Fibroblast of skin of right quadriceps (primary cell): ENCODE measurements around the gene SLC25A33.
"Not testable (repeated sequence)": the region's sequence is repeated elsewhere in the genome, so short reads cannot be mapped to it uniquely, and the experiment has no call there.

Experiments used
- DNase-seq: peaks from one replicate; pipeline ENCODE4 v3.0.0-alpha.2; 2013

Gene SLC25A33

GRCh38 chr1:9602794-9603167 lies 63.5 kb downstream of the SLC25A33 start:
- DNase-seq, result no peak

GRCh38 chr1:9603307-9603706 lies 64.0 kb downstream of the SLC25A33 start:
- no peak for DNase-seq

DNA sequence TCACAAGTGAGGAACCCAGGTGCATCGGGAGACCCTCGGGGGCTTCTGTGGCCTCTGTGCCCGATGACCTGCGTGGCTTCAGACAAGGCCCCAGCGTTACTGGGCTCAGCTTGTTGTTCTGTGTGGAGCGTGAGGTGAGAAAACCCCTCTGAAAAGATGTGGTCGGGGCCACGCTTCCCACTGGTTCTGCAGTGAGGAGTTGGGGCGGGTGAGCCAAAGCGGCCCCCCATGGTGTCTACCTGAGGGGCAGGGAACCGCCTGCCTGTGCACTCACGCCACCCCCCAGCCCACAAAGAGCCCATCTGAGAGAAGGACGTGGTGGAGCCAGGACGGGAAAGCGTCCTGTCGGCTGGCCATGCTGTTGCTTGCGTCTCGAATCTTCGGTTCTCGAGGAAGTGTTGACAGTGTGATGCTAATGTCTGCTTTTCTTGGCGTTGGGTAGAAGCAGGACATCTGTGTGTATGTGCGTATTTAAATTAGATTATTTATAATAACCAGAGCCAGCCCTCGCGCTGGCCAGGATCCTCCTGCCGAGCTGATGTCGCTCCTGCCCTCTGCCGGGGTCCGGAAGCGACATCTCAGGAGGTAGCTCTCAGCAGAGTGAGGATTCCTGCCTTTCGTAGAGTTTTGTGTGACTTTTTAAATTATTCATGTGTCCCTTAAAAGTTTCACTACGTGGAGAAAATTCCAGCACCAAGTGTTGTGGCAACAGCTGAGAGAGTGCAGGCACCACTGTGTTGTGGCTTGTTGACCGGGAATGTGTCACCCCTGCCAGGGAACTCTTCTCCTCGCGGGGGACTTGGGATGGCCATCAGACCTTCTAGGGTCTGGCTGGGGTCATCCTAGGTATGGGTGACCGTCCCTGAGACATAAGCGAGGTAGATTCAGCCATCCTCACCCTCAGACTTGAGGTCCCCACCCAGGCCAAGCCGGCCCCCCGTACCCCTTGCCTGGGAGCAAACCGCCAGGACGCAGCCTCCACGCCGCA lies 64.8 kb downstream of the SLC25A33 start:
- DNase-seq, result no peak

- no peak for DNase-seq
These were observed 65.6 kb downstream of the SLC25A33 start for GRCh38 chr1:9604836-9605235.

DNA sequence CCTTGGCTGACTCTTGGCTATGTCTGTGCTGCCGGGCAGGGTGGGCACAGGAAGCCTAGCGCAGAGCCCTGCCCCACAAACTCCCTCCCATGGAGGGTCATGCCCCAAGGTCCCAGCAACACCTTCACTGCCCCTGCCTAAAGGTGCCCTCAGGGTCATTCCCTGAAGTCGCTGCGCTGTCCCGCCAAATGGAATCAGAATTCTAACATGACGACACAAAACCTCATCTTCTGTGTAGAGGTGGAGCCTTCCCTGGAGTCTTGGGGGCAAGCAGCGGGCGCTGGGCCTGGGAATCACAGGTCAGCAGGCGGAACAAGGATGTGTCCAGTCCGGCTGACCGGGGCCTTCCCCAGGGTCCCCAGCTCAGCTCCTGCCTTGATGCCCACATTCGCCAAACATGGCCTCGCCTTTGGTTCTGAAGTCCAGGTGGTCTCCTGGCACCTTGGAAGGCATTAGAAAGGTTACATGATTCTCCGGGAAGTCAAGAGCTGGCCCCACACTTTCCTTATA lies 66.7 kb downstream of the SLC25A33 start:
- no peak for DNase-seq

GRCh38 chr1:9606458-9606857 lies 67.2 kb downstream of the SLC25A33 start:
- no peak for DNase-seq

GRCh38 chr1:9606948-9607347 lies 67.7 kb downstream of the SLC25A33 start:
- no peak for DNase-seq

GRCh38 chr1:9607352-9607751 lies 68.1 kb downstream of the SLC25A33 start:
- no peak for DNase-seq

GRCh38 chr1:9609998-9610397 lies 70.7 kb downstream of the SLC25A33 start:
- no peak for DNase-seq

- DNase-seq, result no peak
These were observed 71.3 kb downstream of the SLC25A33 start for GRCh38 chr1:9610548-9610947.

DNA sequence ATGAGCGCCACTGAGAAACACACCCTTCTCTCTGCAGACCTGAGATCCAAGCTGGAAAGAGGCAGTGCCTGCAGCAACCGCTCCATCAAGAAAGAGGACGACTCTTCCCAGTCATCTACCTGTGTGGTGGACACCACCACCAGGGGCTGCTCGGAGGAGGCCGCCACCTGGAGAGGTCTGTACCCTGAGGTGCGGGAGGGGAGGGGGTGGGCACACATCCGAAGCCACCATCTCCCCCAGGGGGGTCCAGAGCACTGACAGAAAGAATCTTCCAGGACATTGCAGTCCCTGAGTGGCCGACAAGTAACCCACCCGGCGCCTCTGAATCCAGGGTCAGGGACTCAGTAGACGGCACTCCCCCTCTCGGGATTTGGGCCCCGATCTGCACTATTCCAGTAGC lies 72.5 kb downstream of the SLC25A33 start:
- DNase-seq, result no peak

GRCh38 chr1:9612162-9612845 lies 73.0 kb downstream of the SLC25A33 start:
- DNase-seq, result no peak

- no peak for DNase-seq
These were observed 73.8 kb downstream of the SLC25A33 start for GRCh38 chr1:9612871-9613624.

- no peak for DNase-seq
These were observed 74.5 kb downstream of the SLC25A33 start for GRCh38 chr1:9613625-9614299.

DNA sequence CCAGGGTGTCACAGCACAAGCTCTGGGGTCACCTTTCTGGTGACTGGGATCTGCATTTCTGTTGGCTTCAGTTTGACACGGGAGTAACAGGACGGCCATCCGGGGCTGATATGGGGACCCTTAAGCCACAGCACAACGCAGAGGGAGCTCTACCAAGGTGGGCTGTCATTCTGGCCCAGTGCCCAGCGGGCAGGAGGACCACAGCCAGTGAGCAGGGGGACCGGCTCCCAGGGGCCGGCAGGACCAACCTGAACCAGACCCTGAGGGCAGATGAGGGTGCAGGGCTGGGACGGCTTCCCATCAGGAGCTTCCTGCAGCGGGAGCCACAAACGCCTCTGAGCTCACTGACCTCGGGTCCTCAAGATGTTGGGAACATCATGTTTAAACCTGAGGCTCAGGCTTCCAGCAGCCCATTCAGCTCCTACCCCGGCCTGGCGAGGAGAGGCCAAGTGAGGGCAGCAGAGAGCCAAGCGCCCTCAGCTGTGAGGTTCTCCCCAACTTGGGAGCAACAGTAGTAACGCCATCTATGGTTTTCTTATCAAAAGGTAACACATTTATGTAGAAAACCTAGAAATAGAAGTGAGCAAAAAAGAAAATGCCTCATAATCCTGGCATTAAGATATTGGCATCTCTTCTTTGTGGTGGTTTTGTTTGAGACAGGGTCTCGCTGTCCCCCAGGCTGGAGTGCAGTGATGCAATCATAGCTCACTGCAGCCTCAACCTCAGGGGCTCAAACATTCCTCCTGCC lies 76.2 kb downstream of the SLC25A33 start:
- peak; percentile 13 for DNase-seq

DNA sequence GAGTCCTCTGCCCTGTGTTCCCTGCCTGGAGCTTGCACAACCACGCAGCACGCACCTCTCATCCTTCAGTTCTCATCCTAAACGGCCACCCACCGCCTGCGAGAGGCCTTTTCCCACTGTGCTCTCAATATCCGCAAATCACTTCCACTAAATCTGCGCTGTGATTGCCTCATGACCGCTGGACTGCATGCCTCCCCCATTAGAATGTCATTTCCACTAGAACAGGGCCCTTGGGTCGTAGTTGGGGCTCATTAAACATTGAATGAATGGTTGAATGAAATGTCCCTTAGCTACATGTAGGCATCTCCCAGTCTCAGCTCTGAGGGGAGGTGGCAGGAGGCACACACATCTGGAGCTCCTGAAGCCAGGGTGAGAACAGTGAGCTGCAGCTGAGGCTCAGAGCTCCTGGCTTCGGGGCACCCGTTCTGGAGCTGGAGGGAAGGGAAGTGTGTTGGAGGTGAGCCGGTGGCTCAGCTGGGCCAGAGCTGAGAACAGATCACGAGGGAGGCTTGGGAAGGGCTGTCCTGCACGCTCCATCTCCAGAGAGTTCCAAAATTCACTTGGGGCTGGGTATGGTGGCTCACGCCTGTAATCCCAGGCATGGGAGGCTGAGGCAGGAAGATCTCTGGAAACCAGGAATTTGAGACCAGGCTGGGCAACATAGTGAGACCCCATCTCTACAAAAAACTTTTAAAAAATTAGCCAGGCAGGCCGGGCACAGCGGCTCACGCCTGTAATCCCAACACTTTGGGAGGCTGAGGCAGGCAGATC lies 79.8 kb downstream of the SLC25A33 start:
- DNase-seq, result no peak

DNA sequence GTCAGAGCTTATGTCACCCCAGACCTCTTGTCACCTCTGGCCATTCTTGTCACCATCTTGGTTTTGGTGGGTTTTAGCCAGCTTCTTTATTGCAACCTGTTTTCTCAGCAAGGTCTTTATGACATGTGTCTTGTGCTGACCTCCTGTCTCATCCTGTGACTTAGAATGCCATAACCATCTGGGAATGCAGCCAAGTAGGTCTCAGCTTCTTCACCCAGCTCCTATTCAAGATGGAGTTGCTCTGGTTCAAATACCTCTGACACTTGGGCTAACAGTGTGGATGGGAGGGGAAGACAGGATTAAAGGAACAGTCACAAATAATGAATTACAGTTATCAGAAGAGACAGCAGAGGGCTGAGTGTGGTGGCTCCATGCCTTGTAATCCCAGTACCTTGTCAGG lies 81.8 kb downstream of the SLC25A33 start:
- DNase-seq, result no peak

DNA sequence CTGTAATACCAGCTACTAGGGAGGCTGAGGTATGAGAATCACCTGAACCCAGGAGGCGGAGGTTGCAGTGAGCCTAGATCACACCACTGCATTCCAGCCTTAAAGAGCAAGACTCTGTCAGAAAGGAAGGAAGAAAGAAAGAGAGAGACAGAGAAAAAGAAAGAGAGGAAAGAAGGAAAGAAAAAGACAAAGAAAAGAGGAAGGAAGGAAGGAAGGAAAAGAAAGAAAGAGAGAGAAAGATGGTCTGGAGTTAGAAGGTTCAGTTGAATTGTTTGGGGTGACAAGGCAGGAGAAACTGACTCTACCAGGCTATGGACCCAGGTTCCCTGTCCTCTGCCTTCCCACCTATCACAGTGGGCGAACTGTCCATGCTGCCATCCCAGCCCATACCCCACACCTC lies 84.8 kb downstream of the SLC25A33 start:
- DNase-seq, result no peak

- not testable (repeated sequence) for DNase-seq
These were observed 85.8 kb downstream of the SLC25A33 start for GRCh38 chr1:9625030-9625429.

GRCh38 chr1:9626201-9626608 lies 86.9 kb downstream of the SLC25A33 start:
- no peak for DNase-seq
